Neutrophil (primary cell): ENCODE data around the gene SORCS2.

ENCODE experiments used
- H3K27ac ChIP-seq: fragments of 200-600 bp; sonication (generic); 2 replicates; pipeline ENCODE4 v1.5.1; 2016; ENCODE audit warnings: mild to moderate bottlenecking, moderate library complexity
- H3K27me3 ChIP-seq: fragments of 200-600 bp; sonication (generic); 2 replicates; pipeline ENCODE4 v1.6.0; 2016; ENCODE audit warnings: mild to moderate bottlenecking
- H3K36me3 ChIP-seq: fragments of 200-600 bp; sonication (generic); 2 replicates; pipeline ENCODE4 v1.5.1; 2017
- H3K4me1 ChIP-seq, 2 experiments: fragments of 200-600 bp in 1 of 2; sonication (generic) in 1 of 2; 1 replicate in 1 of 2; 2 replicates in 1 of 2; pipeline versions ENCODE4 v1.5.1 to v1.6.1; 2013 to 2016; ENCODE audit warnings: low read depth in 1 of 2, low read length in 1 of 2, mild to moderate bottlenecking in 1 of 2, moderate library complexity in 1 of 2; ENCODE audit not compliant: control insufficient read depth in 1 of 2, insufficient read depth in 1 of 2
- H3K4me3 ChIP-seq, 2 experiments: fragments of 200-600 bp in 1 of 2; sonication (generic) in 1 of 2; 1 replicate in 1 of 2; 2 replicates in 1 of 2; pipeline ENCODE4 v1.5.1; 2013 to 2016; ENCODE audit warnings: low read depth in 1 of 2, low read length in 1 of 2, mild to moderate bottlenecking in 1 of 2, moderate library complexity in 1 of 2
- H3K9me3 ChIP-seq: fragments of 200-600 bp; sonication (generic); 2 replicates; pipeline ENCODE4 v1.5.1; 2016
- CTCF ChIP-seq: fragments of 200-600 bp; sonication (generic); IDR thresholded peaks from 2 replicates; pipeline ENCODE4 v1.5.1; 2016; ENCODE audit warnings: antibody characterized with exemption

Gene SORCS2

DNA sequence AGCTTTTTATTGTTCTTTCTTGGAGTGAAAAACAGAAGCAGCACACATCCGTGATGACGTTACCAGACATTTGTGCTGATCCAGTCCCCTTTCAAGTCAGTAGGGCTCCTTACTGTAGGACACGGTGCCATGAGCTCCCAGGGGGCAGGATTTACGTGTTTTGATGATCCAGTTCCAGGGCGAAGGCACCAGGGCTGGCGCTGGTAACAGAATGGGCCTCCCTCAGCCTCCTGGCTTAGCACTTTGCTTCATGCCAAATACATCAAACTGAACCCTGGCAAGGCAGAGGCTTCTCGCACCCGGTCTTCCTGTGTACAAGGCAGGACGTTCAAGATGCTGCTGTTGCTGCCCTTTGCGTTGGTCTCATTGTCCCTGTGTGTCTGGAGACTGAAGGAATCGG, 309.0 kb downstream of the SORCS2 start:
- Histone ChIP-seq H3K27ac (no peak overlapping the region), H3K4me3 (no peak overlapping the region), H3K27me3 (peaks cover 22% of the 10 kb centered on the region), H3K4me1 (no peaks in the 10 kb centered on the region), H3K9me3 (no peaks in the 10 kb centered on the region), H3K36me3 (no peaks in the 10 kb centered on the region)
- TF ChIP-seq CTCF, result no peak

DNA sequence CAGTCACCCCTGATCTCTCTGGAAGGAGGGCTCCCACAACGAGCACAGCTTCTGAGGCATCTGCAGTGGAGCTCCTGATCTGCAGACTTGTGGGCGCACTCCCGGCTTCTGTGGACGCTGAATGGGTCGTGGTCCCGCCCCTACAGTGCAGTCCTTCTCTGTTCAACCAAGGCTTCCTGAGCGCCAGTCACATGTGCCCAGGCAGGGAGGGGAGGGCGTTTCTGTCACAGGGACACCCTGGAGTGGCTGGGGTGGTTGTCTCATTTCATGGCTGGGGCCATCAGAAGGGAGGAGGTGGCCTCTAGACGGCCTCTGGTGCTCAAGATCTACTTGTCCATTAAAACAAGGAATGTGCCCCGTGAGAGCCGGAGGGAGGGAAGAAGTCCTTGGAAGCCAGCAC, 309.5 kb downstream of the SORCS2 start:
- H3K36me3 ChIP-seq, result no peaks in the 10 kb centered on the region
- H3K27ac ChIP-seq, result no peak overlapping the region
- H3K4me3 ChIP-seq, result no peak overlapping the region
- TF ChIP-seq CTCF, result no peak
- no peaks in the 10 kb centered on the region for H3K4me1 ChIP-seq
- H3K27me3 ChIP-seq, result peaks cover 27% of the 10 kb centered on the region
- H3K9me3 ChIP-seq, result no peaks in the 10 kb centered on the region

- no peaks in the 10 kb centered on the region for H3K4me1 ChIP-seq
- no peaks in the 10 kb centered on the region for H3K9me3 ChIP-seq
- peaks cover 41% of the 10 kb centered on the region for H3K27me3 ChIP-seq
- no peak overlapping the region for H3K4me3 ChIP-seq
- no peak for TF ChIP-seq CTCF
- H3K27ac ChIP-seq, result no peak overlapping the region
- no peaks in the 10 kb centered on the region for H3K36me3 ChIP-seq
These were observed 311.4 kb downstream of the SORCS2 start for GRCh38 chr4:7503559-7504249.

GRCh38 chr4:7505116-7505900, 313.0 kb downstream of the SORCS2 start:
- Histone ChIP-seq H3K4me3 (no peak overlapping the region), H3K4me1 (no peaks in the 10 kb centered on the region), H3K27ac (no peak overlapping the region), H3K36me3 (no peaks in the 10 kb centered on the region), H3K9me3 (no peaks in the 10 kb centered on the region), H3K27me3 (peaks cover 47% of the 10 kb centered on the region)
- no peak for TF ChIP-seq CTCF

- no peak overlapping the region for H3K4me3 ChIP-seq
- TF ChIP-seq CTCF, result no peak
- H3K36me3 ChIP-seq, result no peaks in the 10 kb centered on the region
- H3K27me3 ChIP-seq, result peaks cover 47% of the 10 kb centered on the region
- H3K9me3 ChIP-seq, result no peaks in the 10 kb centered on the region
- no peak overlapping the region for H3K27ac ChIP-seq
- H3K4me1 ChIP-seq, result no peaks in the 10 kb centered on the region
These were observed 313.8 kb downstream of the SORCS2 start for GRCh38 chr4:7506119-7506518.
